Measurements from ENCODE around the gene PLCB2. TPM values are rescaled to one million over a fixed set of nuclear protein-coding genes. Genes with fewer than 3 reads are reported as not detected.

PLCB2 gene
- total RNA-seq, 1 donor from 2014 or later: 3.7 TPM

GRCh38 chr15:40342416-40343320 lies 34.9 kb upstream of the PLCB2 start:
- Histone ChIP-seq H2AFZ (ENCODE audit: low read depth, low read length) (no peak overlapping the region), H3K9ac (ENCODE audit: low read length) (peak overlapping the region; percentile 87)
- TF ChIP-seq EZH2 (IDR thresholded peaks at IDR 0.05; ENCODE audit: insufficient read depth, low read length): no peak
- TF ChIP-seq, protein P1, sequence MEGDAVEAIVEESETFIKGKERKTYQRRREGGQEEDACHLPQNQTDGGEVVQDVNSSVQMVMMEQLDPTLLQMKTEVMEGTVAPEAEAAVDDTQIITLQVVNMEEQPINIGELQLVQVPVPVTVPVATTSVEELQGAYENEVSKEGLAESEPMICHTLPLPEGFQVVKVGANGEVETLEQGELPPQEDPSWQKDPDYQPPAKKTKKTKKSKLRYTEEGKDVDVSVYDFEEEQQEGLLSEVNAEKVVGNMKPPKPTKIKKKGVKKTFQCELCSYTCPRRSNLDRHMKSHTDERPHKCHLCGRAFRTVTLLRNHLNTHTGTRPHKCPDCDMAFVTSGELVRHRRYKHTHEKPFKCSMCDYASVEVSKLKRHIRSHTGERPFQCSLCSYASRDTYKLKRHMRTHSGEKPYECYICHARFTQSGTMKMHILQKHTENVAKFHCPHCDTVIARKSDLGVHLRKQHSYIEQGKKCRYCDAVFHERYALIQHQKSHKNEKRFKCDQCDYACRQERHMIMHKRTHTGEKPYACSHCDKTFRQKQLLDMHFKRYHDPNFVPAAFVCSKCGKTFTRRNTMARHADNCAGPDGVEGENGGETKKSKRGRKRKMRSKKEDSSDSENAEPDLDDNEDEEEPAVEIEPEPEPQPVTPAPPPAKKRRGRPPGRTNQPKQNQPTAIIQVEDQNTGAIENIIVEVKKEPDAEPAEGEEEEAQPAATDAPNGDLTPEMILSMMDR (IDR thresholded peaks at IDR 0.05; ENCODE audit: insufficient read depth, low read depth, low read length): no peak

GRCh38 chr15:40340740-40341400 lies 33.1 kb upstream of the PLCB2 start, which contains the start of gene CCDC9B:
Gene CCDC9B, minus strand, starts transcription at chr15:40340939. Its CDS starts 120 bp downstream, at chr15:40340819.
- Histone ChIP-seq H4K20me1 (ENCODE audit: insufficient read depth, low read length) (no peaks in the 10 kb centered on the region), H3K9ac (ENCODE audit: low read length) (peak within 1 kb of the TSS; percentile 92), H3K27ac (ENCODE audit: low read depth, low read length) (peak within 1 kb of the TSS; percentile 99), H3K4me2 (ENCODE audit: low read length) (peak within 1 kb of the TSS; percentile 90), H3K79me2 (ENCODE audit: insufficient read depth, low read length) (peaks cover 36% of the 10 kb centered on the region), H2AFZ (ENCODE audit: low read depth, low read length) (peak within 1 kb of the TSS; percentile 73), H3K4me1 (ENCODE audit: insufficient read depth, low read length) (peaks cover 71% of the 10 kb centered on the region), H3K4me3 (ENCODE audit: insufficient read depth, low read depth, low read length) (peak within 1 kb of the TSS; percentile 68), H3K36me3 (ENCODE audit: insufficient read depth, low read length) (no peaks in the 10 kb centered on the region), H3K27me3 (ENCODE audit: insufficient read depth, low read length) (no peaks in the 10 kb centered on the region), H3K9me3 (ENCODE audit: insufficient read depth, low read depth, low read length) (no peaks in the 10 kb centered on the region)
- peaks cover 40% of the 10 kb centered on the region for H3K4me1 Mint-ChIP-seq (ENCODE audit: low read depth, unreplicated experiment)
- H3K27ac Mint-ChIP-seq (ENCODE audit: unreplicated experiment): peak within 1 kb of the TSS; percentile 69
- FAIRE-seq (no peak), DNase-seq (ENCODE audit: low read depth) (peak; percentile 74)
- no peaks in the 10 kb centered on the region for H3K27me3 Mint-ChIP-seq (ENCODE audit: low read depth, unreplicated experiment)
- no peaks in the 10 kb centered on the region for H3K36me3 Mint-ChIP-seq (ENCODE audit: low read depth, unreplicated experiment)
- H3K9me3 Mint-ChIP-seq (ENCODE audit: unreplicated experiment): no peaks in the 10 kb centered on the region
- TF ChIP-seq, protein P1 (IDR thresholded peaks at IDR 0.05; ENCODE audit: insufficient read depth, low read depth, low read length): no peak
- no peak within 1 kb of the TSS for H3K4me3 Mint-ChIP-seq (ENCODE audit: unreplicated experiment)

More at GRCh38 chr15:40342416-40343320, 34.9 kb upstream of the PLCB2 start:
- Mint-ChIP-seq H3K4me1 (ENCODE audit: low read depth, unreplicated experiment) (peaks cover 36% of the 10 kb centered on the region), H3K9me3 (ENCODE audit: unreplicated experiment) (no peaks in the 10 kb centered on the region), H3K36me3 (ENCODE audit: low read depth, unreplicated experiment) (no peaks in the 10 kb centered on the region), H3K27ac (ENCODE audit: unreplicated experiment) (peak overlapping the region; percentile 93), H3K27me3 (ENCODE audit: low read depth, unreplicated experiment) (peaks cover 4% of the 10 kb centered on the region), H3K4me3 (ENCODE audit: unreplicated experiment) (no peak overlapping the region)
- peak overlapping the region; percentile 99 for H3K27ac ChIP-seq (ENCODE audit: low read depth, low read length)
- no peaks in the 10 kb centered on the region for H4K20me1 ChIP-seq (ENCODE audit: insufficient read depth, low read length)
- H3K79me2 ChIP-seq (ENCODE audit: insufficient read depth, low read length): peaks cover 27% of the 10 kb centered on the region
- DNase-seq (ENCODE audit: low read depth) (no peak), FAIRE-seq (peak; percentile 26)
- no peaks in the 10 kb centered on the region for H3K9me3 ChIP-seq (ENCODE audit: insufficient read depth, low read depth, low read length)
- H3K36me3 ChIP-seq (ENCODE audit: insufficient read depth, low read length): no peaks in the 10 kb centered on the region
- H3K4me2 ChIP-seq (ENCODE audit: low read length): peak overlapping the region; percentile 79
- H3K4me1 ChIP-seq (ENCODE audit: insufficient read depth, low read length): peaks cover 65% of the 10 kb centered on the region
- H3K4me3 ChIP-seq (ENCODE audit: insufficient read depth, low read depth, low read length): no peak overlapping the region
- no peaks in the 10 kb centered on the region for H3K27me3 ChIP-seq (ENCODE audit: insufficient read depth, low read length)

Measured in astrocyte (in vitro differentiated cells and primary cell).